Activated CD4-positive, CD25-positive, alpha-beta regulatory T cell treated with anti-CD3 and anti-CD28 coated beads, Interleukin-2, amount 50 U/mL, for 72 hours (primary cell): ENCODE results near the gene ALKAL2.
"Not testable (repeated sequence)": the region's sequence is repeated elsewhere in the genome, so short reads cannot be mapped to it uniquely, and the experiment has no call there.

Experiments
- DNase-seq: peaks from one replicate; pipeline ENCODE4 v3.0.0; 2021

The ALKAL2 gene

DNA sequence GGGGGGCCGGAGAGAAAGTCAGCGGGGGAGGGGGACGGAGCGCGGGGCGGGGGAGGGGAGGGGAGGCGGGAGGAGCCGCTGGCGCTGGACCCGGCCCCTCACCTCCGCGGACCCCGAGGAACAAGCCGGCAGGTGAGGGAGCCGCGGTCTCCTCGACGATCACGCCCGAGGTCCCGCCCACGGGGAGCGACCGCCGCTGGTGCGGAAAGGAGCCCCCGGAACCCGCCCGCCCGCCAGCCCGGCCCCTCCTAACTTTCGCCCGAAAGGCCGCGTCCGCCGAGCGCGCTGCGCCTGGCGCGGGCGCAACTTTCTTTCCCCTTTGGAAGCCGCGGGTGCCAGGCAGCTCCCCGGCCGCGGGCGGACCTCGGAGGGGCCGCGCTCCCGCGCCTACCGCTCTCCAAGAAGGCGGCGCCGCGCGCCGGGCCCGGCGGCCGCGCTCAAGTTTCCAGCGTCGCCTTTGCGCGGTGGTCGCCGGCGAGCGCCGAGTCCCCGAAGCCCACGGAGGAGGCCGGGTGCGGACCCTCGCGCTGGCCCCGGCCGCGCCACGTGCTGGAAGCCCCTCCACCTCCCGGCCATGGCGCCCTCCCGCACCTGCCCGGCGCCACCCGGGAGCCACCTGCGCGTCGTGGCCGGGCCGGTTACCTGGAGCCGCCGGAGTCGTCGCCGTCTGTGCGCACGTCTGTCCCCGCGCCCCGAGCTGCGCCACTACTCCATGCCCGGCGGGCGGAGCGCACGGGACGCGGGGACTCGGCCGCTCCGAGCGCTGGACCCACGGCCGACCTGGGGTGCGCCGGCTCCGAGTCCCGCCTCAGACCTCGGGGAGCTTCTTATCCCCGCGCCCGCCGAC, at the start of gene ALKAL2:
ALKAL2 (minus strand) TSS at position 181 of the 847 bp plus-strand sequence. CDS start 256 bp downstream, outside the sequence.
- no peak for DNase-seq

- not testable (repeated sequence) for DNase-seq
Observed at GRCh38 chr2:336949-337348, 49.1 kb upstream of the ALKAL2 start.

DNA sequence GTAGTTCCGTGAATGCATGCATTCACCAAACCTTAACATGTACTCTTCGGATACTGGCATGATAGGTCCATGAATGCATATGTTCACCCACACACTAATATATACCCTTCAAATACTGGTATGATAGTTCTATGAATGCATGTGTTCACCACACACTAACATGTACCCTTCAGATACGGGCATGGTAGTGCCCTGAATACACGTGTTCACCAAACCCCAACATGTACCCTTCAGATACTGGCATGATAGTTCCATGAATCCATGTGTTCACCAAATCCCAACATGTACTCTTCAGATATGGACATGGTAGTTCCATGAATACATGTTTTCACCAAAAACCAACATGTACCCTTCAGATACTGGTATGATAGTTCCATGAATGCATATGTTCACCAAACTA, 48.5 kb upstream of the ALKAL2 start:
- no peak for DNase-seq

- DNase-seq = no peak
Observed at GRCh38 chr2:332592-332991, 44.7 kb upstream of the ALKAL2 start.

DNA sequence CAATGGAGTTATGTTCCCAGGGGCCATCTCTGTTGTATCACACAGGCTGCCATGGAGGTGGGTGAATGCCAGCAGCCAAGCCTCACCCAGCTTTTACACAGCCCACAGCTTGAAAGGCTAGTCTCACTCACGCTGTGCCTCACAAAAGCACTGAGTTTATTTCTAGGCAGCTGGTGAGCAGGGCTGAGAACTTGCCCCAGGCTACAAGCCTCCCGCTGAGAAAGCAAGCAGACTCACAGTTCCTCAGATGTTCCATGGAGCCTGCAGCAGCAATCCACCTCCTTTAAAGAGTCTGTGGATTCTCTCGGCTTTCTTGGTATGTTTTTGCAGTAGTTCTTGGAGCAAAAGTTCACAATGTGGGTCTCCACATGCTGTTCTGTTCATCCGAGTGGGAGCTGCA, 40.9 kb upstream of the ALKAL2 start:
- DNase-seq = no peak

- DNase-seq = no peak
Observed at GRCh38 chr2:323035-323434, 35.1 kb upstream of the ALKAL2 start.

- DNase-seq = no peak
Observed at GRCh38 chr2:322326-322725, 34.4 kb upstream of the ALKAL2 start.

DNA sequence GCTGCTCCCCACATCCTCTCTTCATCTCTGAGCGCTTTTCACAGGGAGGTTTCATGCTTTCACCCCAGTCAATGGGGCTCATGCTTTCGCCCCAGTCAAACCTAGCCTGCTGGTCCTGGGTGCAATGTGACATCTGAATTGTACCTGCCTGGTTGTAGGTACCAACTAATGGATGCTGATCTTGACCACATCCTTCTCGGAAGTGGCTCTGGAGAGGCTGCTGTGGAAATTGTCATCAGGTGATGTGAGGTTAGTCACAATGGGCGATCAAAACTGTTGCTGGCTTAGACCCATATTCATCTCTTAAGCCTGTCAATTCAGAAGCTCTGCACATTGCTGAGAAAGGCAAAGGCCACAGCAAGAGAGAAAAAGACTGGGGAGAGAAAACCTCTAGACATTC, 32.7 kb upstream of the ALKAL2 start:
- DNase-seq = no peak

GRCh38 chr2:319059-319600, 31.2 kb upstream of the ALKAL2 start:
- no peak for DNase-seq

DNA sequence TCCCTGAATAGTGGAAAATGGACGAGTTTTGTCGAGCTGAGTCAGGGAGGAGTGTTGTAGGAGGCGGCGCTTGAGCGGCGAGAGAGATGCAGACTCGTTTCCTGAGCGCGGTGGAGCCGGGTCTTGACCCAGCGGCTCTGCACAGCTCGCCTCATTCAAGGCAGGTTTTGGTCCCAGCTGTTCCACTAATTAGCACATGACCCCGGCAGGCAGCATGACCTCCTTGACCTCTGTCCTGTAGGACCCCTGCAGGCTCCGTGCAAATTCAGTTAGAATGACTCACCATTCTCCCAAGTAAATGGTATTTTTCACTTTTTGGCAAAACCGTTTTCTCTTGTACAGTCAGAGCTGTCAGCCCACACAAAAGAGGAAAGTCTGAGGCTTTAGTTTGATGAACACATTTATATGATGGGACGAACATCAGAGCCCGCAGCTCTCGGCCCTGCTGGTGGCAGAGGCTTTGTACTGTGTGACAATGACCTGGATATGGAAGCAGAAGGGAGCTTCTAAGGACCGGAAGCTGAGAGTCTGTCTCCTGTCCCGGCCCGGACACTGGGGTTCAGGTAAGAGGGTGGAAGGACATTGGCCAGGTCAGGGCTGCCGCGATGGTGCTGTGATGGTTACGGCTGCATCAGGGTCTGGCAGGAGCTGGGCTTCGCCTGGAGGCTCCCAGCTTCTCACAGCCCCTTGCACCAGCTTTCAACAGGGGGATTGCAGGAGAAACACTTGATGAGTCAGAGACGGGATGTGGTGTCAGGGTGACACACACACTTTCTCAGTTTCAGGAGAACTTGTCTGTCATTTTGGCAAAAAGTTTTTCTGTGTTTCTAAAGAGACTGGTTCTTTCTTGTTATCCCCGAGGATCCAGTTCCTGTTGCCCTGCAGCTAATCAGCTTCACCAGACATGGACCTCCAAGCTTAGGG, 29.9 kb upstream of the ALKAL2 start:
- DNase-seq = no peak

GRCh38 chr2:316381-316780, 28.5 kb upstream of the ALKAL2 start:
- no peak for DNase-seq

DNA sequence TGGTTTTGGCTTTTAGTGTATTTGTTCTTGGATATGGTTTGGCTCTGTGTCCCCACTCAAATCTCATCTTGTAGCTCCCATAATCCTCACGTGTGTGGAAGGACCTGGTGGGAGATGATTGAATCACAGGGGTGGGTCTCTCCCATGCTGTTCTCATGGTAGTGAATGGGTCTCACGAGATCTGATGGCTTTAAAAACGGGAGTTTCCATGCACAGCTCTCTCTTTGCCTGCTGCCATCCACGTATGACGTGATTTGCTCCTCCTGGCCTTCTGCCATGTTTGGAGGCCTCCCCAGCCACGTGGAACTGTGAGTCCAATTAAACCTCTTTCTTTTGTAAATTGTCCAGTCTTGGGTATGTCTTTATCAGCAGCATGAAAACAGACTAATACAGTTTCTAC, 28.0 kb upstream of the ALKAL2 start:
- not testable (repeated sequence) for DNase-seq

DNA sequence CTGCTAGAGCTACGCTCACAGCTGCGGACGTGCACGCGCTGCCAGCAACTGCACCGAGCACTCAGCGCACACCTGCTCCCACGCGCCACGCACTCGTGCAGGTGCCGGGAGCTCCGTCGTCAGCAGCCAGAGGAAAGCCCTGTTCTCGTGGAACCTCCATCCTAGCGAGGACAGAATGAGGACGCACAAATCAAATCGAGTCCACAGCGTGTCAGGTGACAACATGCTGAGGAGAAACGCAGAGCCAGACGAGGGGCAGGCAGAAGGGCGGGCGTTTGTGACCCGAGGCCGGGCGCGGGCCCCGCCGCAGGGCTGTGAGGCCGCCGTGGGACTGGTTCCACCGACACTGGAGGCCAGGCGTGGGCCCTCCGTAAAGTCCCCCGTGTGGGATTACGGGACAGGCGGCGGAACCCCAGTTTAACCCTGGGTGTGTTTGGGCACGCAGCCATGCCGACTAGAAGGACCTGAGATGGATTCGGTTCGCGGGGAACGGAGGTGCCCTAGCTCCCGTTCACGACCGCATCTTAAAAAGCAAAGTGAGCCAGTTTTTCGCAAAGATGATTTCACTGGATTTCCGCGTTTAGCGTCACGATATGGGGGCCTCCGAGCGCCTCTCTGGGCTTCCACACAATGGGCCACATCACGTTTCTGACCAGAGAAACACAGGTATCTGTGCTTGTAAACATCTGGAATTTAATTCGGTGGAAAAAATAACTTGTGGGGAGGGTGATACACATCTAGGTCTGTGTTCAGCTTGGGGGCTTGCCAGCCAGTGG, 26.9 kb upstream of the ALKAL2 start:
- DNase-seq = no peak

- DNase-seq = no peak
Observed at GRCh38 chr2:313991-314390, 26.1 kb upstream of the ALKAL2 start.

GRCh38 chr2:310994-311393, 23.1 kb upstream of the ALKAL2 start:
- DNase-seq = no peak

DNA sequence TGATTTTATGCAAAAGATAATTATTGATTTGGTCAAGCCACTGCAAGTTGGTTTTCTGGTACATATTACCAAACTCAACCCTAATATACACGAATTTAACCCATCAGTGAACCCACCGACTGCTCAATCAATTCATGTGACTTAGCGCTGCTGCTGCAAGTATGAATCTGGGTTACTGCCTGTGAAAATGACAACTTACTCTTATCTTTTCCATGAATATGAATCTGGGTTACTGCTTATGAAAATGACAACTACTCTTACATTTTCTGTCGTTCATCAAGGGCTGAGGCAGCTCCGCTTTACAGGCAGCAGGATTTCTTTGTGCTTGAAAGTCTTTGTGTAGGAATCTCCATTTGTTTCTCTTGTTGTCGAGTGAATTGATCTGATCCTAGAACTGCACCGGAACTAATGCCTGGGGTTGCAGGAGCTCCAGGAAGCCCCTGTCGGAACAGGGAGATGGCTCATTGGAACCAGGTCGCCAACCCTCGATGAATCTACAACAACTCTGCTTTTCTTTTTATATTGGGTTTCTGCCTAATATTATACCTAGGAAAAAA, 22.1 kb upstream of the ALKAL2 start:
- no peak for DNase-seq

GRCh38 chr2:309148-309953, 21.5 kb upstream of the ALKAL2 start:
- no peak for DNase-seq

GRCh38 chr2:305366-305765, 17.5 kb upstream of the ALKAL2 start:
- DNase-seq = no peak

- DNase-seq = no peak
Observed at GRCh38 chr2:296354-296753, 8.5 kb upstream of the ALKAL2 start.

DNA sequence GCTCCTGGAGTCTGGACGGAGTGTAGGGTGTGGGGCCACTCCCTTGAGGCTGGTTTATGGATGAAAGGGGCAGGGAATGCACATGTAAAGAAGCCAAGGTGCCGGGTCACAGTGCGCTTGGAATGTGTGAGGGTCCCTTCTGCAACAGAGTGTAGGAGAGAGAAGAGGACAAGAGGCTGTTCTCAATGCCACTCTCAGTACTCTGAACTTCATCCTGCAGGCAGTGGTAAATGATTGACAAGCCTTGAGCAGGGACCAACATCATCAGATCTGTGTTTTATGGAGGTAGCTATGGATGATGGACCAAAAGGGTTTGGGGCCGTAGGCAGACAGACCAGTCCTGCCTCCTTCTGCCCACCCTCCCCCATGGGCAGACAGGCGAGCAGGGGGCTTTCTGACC, 7.2 kb upstream of the ALKAL2 start:
- DNase-seq = no peak

GRCh38 chr2:290090-290722, 2.3 kb upstream of the ALKAL2 start:
- DNase-seq = no peak
